ENCODE results near the gene SART1.
"Not testable (repeated sequence)": the region's sequence is repeated elsewhere in the genome, so short reads cannot be mapped to it uniquely, and the experiment has no call there.

The SART1 gene

DNA sequence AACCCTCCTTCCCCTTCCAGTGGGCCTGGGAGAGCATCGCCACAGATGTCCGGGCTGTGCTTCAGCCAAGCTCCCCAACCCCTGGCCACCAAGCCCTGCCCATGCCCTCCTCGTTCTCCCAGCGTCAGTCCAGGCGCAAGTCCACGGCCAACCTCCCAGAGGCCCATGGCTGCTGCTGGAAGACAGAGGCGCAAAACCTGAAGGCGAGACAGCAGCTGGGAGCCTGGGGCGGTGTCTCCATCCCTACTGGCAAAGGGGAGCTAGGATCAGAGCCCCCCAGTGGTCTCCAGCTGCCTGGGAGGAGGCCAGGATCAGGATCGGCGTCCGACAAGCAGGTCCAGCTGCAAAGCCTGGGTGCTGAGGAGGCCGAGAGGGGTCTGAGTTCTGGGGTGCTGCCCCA, 14.4 kb upstream of the SART1 start:
- no peak overlapping the region for H3K4me3 ChIP-seq (ENCODE audit: low read depth, low read length)
- DNase-seq (ENCODE audit: low read depth, low spot score): no peak
- CTCF ChIA-PET: no interaction called here
- POLR2A ChIA-PET: no interaction called here
- no peak for TF ChIP-seq CTCF (IDR thresholded peaks at IDR 0.05; ENCODE audit: insufficient read depth, low read length, missing control alignments)

GRCh38 chr11:65947603-65948125, 13.9 kb upstream of the SART1 start:
- TF ChIP-seq CTCF (IDR thresholded peaks at IDR 0.05; ENCODE audit: insufficient read depth, low read length, missing control alignments): no peak
- DNase-seq (ENCODE audit: low read depth, low spot score): no peak
- ChIA-PET POLR2A (no interaction called here), CTCF (interaction anchor here (1.5 to 1.8 kb wide), 2 partner anchors 13 to 63 kb away, joined by 5 to 10 read pairs; no protein-coding TSS in a partner anchor)
- H3K4me3 ChIP-seq (ENCODE audit: low read depth, low read length): no peak overlapping the region

- POLR2A ChIA-PET; CTCF ChIA-PET; H3K4me3 ChIP-seq (ENCODE audit: low read depth, low read length); DNase-seq (ENCODE audit: low read depth, low spot score): not testable (repeated sequence)
Measured at GRCh38 chr11:65950711-65951110, 10.8 kb upstream of the SART1 start.

- POLR2A ChIA-PET; H3K4me3 ChIP-seq (ENCODE audit: low read depth, low read length); DNase-seq (ENCODE audit: low read depth, low spot score): not testable (repeated sequence)
- CTCF ChIA-PET: interaction anchor here (1.1 to 1.4 kb wide), 2 partner anchors 62 to 67 kb away, joined by 3 to 4 read pairs; no protein-coding TSS in a partner anchor
Measured at GRCh38 chr11:65951641-65952040, 9.9 kb upstream of the SART1 start.

- ChIA-PET CTCF (interaction anchor here (1.1 to 1.4 kb wide), 2 partner anchors 63 to 67 kb away, joined by 3 to 4 read pairs; no protein-coding TSS in a partner anchor), POLR2A (no interaction called here)
- no peak for DNase-seq (ENCODE audit: low read depth, low spot score)
- no peak overlapping the region for H3K4me3 ChIP-seq (ENCODE audit: low read depth, low read length)
- TF ChIP-seq CTCF (IDR thresholded peaks at IDR 0.05; ENCODE audit: insufficient read depth, low read length, missing control alignments): no peak
Measured at GRCh38 chr11:65952052-65952521, 9.4 kb upstream of the SART1 start.

- no peak overlapping the region for H3K4me3 ChIP-seq (ENCODE audit: low read depth, low read length)
- POLR2A ChIA-PET: no interaction called here
- CTCF ChIA-PET: interaction anchor here (1.0 kb wide), 1 partner anchor 69 kb away, joined by 5 read pairs; no protein-coding TSS in a partner anchor
- no peak for DNase-seq (ENCODE audit: low read depth, low spot score)
- no peak for TF ChIP-seq CTCF (IDR thresholded peaks at IDR 0.05; ENCODE audit: insufficient read depth, low read length, missing control alignments)
Measured at GRCh38 chr11:65953471-65953870, 8.1 kb upstream of the SART1 start.

GRCh38 chr11:65954771-65955170, 6.8 kb upstream of the SART1 start:
- no peak overlapping the region for H3K4me3 ChIP-seq (ENCODE audit: low read depth, low read length)
- TF ChIP-seq CTCF (IDR thresholded peaks at IDR 0.05; ENCODE audit: insufficient read depth, low read length, missing control alignments): no peak
- ChIA-PET CTCF (interaction anchor here (0.8 to 0.9 kb wide), 2 partner anchors 66 kb away, joined by 3 to 4 read pairs; partner anchors contain the start of gene FIBP), POLR2A (interaction anchor here (1.0 kb wide), 1 partner anchor 66 kb away, joined by 4 read pairs; no protein-coding TSS in a partner anchor)
- DNase-seq (ENCODE audit: low read depth, low spot score): no peak
